Measurements from ENCODE around the gene XK. TPM values are rescaled to one million over a fixed set of nuclear protein-coding genes. Genes with fewer than 3 reads are reported as not detected.
A peak's percentile ranks its signal among the peaks of the same experiment; 100 is the strongest.

The XK gene
- total and polyA plus RNA-seq, 9 of the 15 experiments (the other 6 are each of a cell fraction or from before 2014, with no cell fraction given) = 4.0 to 21.6 (median 11.6) TPM

- TF ChIP-seq NFIC (IDR thresholded peaks at IDR 0.05) (peak; percentile 96), TAL1 (IDR thresholded peaks at IDR 0.05) (0 out of 2 replicates have a peak, but pooled peaks have one; percentile 16), NFIX (CRISPR knock-in tag; IDR thresholded peaks at IDR 0.05; ENCODE audit: low read depth) (peak; percentile 85), CREB3 (tag; conservative IDR thresholded peaks at IDR 0.05; ENCODE audit: low read depth) (no peak)
- CTCF ChIA-PET (ENCODE audit: low intra/inter-chr PET ratio) = no interaction called here
- Histone ChIP-seq H3K79me2 (ENCODE audit: control insufficient read depth, insufficient read depth, low read length) (peaks cover 81% of the 10 kb centered on the region), H2AFZ (ENCODE audit: low read depth, low read length) (no peak overlapping the region), H3K4me2 (ENCODE audit: insufficient read depth, low read length) (no peak overlapping the region), H3K27me3 (ENCODE audit: control insufficient read depth in 2 of 2, insufficient read depth in 2 of 2, low read length in 2 of 2) (no peaks in the 10 kb centered on the region), H3K4me3 (no peak overlapping the region), H3K27ac (ENCODE audit: extremely low read depth, low read depth, low read length) (peak overlapping the region; percentile 85; the same call in 2 of the 3 replicates), H4K20me1 (replicated peaks; ENCODE audit: control insufficient read depth, insufficient read depth, low read length) (no peaks in the 10 kb centered on the region), H3K36me3 (ENCODE audit: control insufficient read depth, insufficient read depth, low read length) (peaks cover 2% of the 10 kb centered on the region; the same call in 1 of the 3 replicates), H3K9ac (ENCODE audit: insufficient read depth in 1 of 2, low read depth in 2 of 2, low read length in 2 of 2) (peak overlapping the region in 1 of 2 experiments; percentile 53; a peak in 1 of 4 replicates), H3K4me1 (replicated peaks in 1 of 2; ENCODE audit: control insufficient read depth in 2 of 2, insufficient read depth in 2 of 2, low read length in 2 of 2) (peaks cover 0 to 22% of the 10 kb centered on the region in 2 experiments; a peak in 2 of 5 replicates), H3K9me3 (replicated peaks; ENCODE audit: control insufficient read depth, insufficient read depth, low read depth, low read length) (no peaks in the 10 kb centered on the region; the same call in 1 of the 2 replicates), H3K9me1 (ENCODE audit: control insufficient read depth, insufficient read depth, low read length) (no peaks in the 10 kb centered on the region)
- no peak for FAIRE-seq
- BruUV-seq (replicated peaks) = no TSS peak
- in situ Hi-C loops (cut with MboI) = no loop called here
- intact Hi-C loops (cut with micrococcal nuclease) = loop anchor here (10.0 kb wide), 1 partner anchor 143 kb away; the partner anchor contains the start of gene LANCL3
- no peak for ATAC-seq
- no peak for DNase-seq (ENCODE audit: extremely low read depth in 1 of 4, low spot score in 3 of 4)
- POLR2A ChIA-PET = no interaction called here
- WGBS (ENCODE audit: insufficient coverage, low coverage, missing lambda C conversion rate) = 9% methylated on average over 1 of the region's 1 CpG
Measured at GRCh38 chrX:37717708-37718107, 32.1 kb downstream of the XK start.

DNA sequence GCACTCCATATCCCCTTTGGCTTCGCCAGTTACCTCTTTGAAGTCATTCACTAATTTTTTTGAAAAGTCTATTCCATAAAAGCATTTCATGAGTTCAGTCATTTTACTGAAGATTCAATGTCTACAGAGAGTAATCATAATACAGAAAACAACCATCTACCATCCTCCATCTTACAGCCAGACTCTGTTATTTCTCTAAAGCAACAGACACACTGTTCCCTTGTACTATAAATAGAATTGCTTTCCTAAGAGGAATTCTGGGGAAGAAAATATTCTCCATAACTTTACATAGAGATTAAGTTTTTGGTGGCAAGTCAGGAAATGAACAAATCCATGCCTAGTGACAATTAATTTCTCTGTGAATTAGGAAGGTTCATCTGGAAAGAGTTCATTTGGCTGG, 37.0 kb downstream of the XK start:
- Histone ChIP-seq H3K79me2 (ENCODE audit: control insufficient read depth, insufficient read depth, low read length) (peaks cover 52% of the 10 kb centered on the region), H3K4me2 (ENCODE audit: insufficient read depth, low read length) (no peak overlapping the region), H3K36me3 (ENCODE audit: control insufficient read depth, insufficient read depth, low read length) (peaks cover 6% of the 10 kb centered on the region; the same call in 1 of the 3 replicates), H3K9me3 (replicated peaks; ENCODE audit: control insufficient read depth, insufficient read depth, low read depth, low read length) (no peaks in the 10 kb centered on the region; the same call in 1 of the 2 replicates), H3K4me1 (replicated peaks in 1 of 2; ENCODE audit: control insufficient read depth in 2 of 2, insufficient read depth in 2 of 2, low read length in 2 of 2) (no peaks in the 10 kb centered on the region), H2AFZ (ENCODE audit: low read depth, low read length) (no peak overlapping the region), H4K20me1 (replicated peaks; ENCODE audit: control insufficient read depth, insufficient read depth, low read length) (no peaks in the 10 kb centered on the region), H3K27ac (ENCODE audit: extremely low read depth, low read depth, low read length) (no peak overlapping the region), H3K9ac (ENCODE audit: insufficient read depth in 1 of 2, low read depth in 2 of 2, low read length in 2 of 2) (no peak overlapping the region), H3K27me3 (ENCODE audit: control insufficient read depth in 2 of 2, insufficient read depth in 2 of 2, low read length in 2 of 2) (no peaks in the 10 kb centered on the region), H3K4me3 (no peak overlapping the region), H3K9me1 (ENCODE audit: control insufficient read depth, insufficient read depth, low read length) (no peaks in the 10 kb centered on the region)
- in situ Hi-C loops (cut with MboI) = no loop called here
- ChIA-PET POLR2A (interaction anchor here (0.5 kb wide), 1 partner anchor 307 kb away, joined by 3 read pairs; no protein-coding TSS in a partner anchor), CTCF (ENCODE audit: low intra/inter-chr PET ratio) (no interaction called here)
- no peak for DNase-seq (ENCODE audit: extremely low read depth in 1 of 4, low spot score in 3 of 4)
- ATAC-seq = no peak
- FAIRE-seq = no peak
- BruUV-seq (replicated peaks) = no TSS peak
- intact Hi-C loops (cut with micrococcal nuclease) = no loop called here
- 63% methylated on average over 1 of the region's 1 CpG for WGBS (ENCODE audit: insufficient coverage, low coverage, missing lambda C conversion rate)
- TF ChIP-seq RBM34 (IDR thresholded peaks at IDR 0.05; ENCODE audit: borderline replicate concordance, insufficient read depth, low read length) = no peak
- TF ChIP-seq ZNF668 (CRISPR knock-in tag; IDR thresholded peaks at IDR 0.05) = no peak
- no peak for TF ChIP-seq MYNN (IDR thresholded peaks at IDR 0.05)
- no peak for TF ChIP-seq MYNN (CRISPR knock-in tag; IDR thresholded peaks at IDR 0.05)
- no peak for TF ChIP-seq CHD4 (IDR thresholded peaks at IDR 0.05; ENCODE audit: insufficient read depth, insufficient replicate concordance, low read depth, low read length, poor library complexity, severe bottlenecking)
- no peak for TF ChIP-seq THRA (IDR thresholded peaks at IDR 0.05)
- TF ChIP-seq RFX1 (IDR thresholded peaks at IDR 0.05) = no peak
- no peak for TF ChIP-seq SRSF7 (optimal IDR thresholded peaks at IDR 0.05; ENCODE audit: low read depth, low read length)
- TF ChIP-seq BDP1 (IDR thresholded peaks at IDR 0.05; ENCODE audit: insufficient read depth, insufficient read length) = no peak
- no peak for TF ChIP-seq ZNF316 (IDR thresholded peaks at IDR 0.05)
- TF ChIP-seq CHD1 (IDR thresholded peaks at IDR 0.05; ENCODE audit: low read length) = no peak
- no peak for TF ChIP-seq POLR2G (IDR thresholded peaks at IDR 0.05; ENCODE audit: low read depth, low read length)

Measured in K562 (cell line).